ENCODE results near the gene HDGF.
A peak's percentile ranks its signal among the peaks of the same experiment; 100 is the strongest.

The HDGF gene

DNA sequence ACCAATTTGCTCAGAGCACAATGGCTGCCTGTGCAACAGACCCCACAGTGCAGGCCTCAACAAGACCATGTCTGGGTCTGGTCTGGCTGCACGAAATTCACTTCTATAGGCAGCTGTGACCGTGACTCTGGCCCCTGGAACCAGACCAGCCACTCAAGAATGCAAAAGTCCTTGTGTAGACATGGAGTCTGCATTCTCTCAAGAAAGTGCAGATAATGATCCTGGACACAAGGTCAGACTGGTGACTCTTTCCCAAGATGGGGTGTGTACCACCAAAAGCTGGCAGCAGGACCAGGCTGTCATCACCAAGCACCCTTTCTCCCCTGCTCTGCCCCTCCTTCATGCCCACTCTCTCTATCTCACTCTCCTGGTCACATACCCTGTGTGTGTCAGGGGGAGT, 30.3 kb downstream of the HDGF start:
- no peak for DNase-seq (ENCODE audit: low spot score)
- TF ChIP-seq, protein P1, sequence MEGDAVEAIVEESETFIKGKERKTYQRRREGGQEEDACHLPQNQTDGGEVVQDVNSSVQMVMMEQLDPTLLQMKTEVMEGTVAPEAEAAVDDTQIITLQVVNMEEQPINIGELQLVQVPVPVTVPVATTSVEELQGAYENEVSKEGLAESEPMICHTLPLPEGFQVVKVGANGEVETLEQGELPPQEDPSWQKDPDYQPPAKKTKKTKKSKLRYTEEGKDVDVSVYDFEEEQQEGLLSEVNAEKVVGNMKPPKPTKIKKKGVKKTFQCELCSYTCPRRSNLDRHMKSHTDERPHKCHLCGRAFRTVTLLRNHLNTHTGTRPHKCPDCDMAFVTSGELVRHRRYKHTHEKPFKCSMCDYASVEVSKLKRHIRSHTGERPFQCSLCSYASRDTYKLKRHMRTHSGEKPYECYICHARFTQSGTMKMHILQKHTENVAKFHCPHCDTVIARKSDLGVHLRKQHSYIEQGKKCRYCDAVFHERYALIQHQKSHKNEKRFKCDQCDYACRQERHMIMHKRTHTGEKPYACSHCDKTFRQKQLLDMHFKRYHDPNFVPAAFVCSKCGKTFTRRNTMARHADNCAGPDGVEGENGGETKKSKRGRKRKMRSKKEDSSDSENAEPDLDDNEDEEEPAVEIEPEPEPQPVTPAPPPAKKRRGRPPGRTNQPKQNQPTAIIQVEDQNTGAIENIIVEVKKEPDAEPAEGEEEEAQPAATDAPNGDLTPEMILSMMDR (IDR thresholded peaks at IDR 0.05): no peak
- Histone ChIP-seq H3K4me3 (no peak overlapping the region), H3K27ac (no peak overlapping the region)

DNA sequence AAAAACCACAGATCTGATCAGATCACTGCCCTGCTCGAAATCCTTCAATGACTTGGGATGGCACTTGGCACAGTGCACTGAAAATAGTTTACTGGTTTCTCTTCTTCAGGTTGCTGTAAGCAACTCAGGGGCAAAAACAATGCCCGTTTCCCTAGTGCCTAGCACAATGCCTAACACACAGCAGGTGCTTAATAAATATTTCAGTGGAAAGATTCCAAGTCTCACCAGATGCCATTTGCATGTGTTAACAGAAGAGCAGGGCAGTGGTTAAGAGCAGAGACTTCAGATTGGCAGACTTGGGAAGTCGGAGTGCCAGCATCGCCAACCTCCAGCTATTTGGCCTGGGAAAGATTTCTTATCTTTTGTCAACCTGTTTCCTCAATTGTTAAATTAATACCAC, 34.1 kb downstream of the HDGF start:
- no peak overlapping the region for H3K27ac ChIP-seq
- DNase-seq (ENCODE audit: low spot score): no peak
- TF ChIP-seq, protein P1 (IDR thresholded peaks at IDR 0.05): no peak
- no peak overlapping the region for H3K4me3 ChIP-seq

DNA sequence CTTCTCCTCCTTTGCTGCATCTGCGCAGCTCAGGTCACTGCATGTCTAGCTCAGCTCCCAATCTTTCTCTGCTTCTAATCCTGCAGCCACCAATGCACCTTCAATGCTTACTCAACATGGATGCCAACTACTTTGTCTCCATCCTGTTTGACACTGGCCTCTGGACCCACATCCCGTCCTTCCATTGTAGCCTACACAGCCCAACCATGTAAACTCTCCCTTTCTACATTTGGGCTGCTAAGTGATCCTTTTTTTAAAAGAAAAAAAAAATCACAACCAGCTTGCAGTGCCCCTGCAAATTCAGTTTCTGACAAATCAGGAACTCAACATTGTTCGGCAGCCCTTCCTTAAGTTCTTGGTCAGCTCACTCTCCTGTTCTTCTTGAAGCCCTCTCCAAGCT, 36.6 kb downstream of the HDGF start:
- no peak overlapping the region for H3K27ac ChIP-seq
- TF ChIP-seq, protein P1 (IDR thresholded peaks at IDR 0.05): no peak
- DNase-seq (ENCODE audit: low spot score): no peak

DNA sequence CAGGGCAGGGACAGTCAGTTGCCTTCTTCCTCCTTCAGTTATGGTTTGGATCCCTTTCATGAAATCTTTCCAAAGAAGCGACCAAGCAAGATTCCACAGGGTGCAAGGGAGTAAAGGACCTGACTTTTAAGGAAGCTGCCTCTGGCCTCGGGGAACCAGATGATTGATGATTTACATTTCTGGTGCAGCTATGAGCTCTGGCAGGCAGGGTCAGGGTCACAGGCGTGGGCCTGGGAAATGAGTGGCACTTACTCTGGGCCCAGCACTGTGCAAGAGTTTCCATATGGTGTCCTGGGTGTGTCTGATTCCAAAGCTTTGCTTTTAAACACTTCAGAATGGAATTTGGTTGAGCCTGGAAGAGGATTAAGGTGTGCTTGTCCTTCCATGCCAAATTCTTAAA, 38.8 kb downstream of the HDGF start:
- TF ChIP-seq, protein P1 (IDR thresholded peaks at IDR 0.05): no peak
- no peak overlapping the region for H3K27ac ChIP-seq
- DNase-seq (ENCODE audit: low spot score): no peak
- H3K4me3 ChIP-seq: no peak overlapping the region

More for the DNA sequence above, 36.6 kb downstream of the HDGF start:
- H3K4me3 ChIP-seq: no peak overlapping the region

DNA sequence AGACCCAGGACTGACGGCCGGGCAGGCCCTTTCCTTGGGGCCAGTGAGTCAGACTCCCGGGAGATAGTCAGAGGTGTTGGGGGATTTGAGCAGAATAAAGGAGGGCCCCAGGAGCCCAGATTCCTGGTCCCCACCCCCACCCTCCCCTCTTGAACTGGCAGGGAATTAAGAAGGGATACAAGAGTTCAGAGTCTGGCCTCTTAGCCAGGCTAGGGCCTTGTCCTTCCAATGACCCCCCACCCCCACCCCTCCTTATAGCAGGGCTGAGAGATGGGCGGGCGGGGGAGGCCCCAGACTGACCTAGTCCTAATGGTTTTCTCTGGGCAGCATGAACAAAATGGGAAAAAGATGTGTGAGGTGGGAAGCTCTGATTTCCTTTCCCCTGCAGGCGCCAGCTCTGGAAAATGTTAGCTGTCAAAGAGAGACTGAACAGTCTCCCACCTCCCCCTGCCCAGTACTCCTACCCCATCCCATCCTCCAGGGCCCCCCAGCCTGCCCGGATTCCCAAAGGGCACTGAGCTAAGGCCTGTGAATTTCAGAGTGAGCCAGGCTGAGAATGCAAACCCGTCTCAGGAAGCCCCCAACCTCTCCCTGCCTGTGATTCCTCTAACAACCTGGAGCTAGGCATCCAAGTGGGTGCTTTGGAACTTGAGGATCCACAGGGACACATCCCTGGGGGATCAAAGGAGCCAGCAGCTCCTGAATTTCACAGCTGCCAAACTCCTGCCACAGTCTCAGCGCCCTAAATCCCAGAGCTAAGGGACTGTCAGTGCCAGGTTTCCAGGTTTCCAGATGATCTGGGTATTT, 40.3 kb downstream of the HDGF start:
- TF ChIP-seq, protein P1 (IDR thresholded peaks at IDR 0.05): no peak
- no peak for DNase-seq (ENCODE audit: low spot score)
- no peak overlapping the region for H3K4me3 ChIP-seq
- no peak overlapping the region for H3K27ac ChIP-seq

DNA sequence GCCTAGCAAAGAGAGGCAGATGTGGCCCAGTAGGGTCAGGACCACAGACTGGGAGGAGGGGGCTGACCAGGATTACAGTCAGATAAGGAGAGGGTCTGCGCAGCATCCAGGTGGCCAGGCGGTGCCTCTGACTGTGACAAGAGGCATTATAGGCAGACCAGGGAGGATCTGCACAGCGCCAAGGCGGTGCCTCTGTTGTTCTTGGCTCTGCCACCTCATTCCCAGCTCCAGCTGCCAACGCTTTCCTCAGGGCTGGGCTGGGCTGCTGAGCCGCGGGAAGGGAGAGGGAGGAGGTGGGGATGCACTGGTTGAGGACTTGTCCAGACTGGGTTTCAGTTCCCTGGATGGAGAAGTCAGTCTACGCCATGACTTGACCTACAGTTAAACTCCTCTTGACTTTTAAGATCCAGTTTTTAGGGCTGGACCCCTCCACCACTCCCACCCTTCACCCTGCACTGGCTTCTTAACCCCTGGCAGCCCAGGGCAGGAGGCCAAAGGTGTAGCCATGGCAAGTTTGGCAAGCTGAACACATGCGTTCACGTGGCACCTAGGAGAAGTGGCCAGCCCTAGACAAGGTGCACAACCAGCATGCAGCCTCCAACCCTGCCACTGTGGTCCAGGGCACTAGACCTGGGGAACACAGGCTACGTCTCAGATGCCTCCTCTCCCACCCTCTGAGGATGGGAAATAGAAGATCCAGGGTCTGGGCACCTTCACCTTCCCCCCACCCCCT, 41.6 kb downstream of the HDGF start:
- no peak overlapping the region for H3K4me3 ChIP-seq
- DNase-seq (ENCODE audit: low spot score): peak; percentile 88
- peak overlapping the region; percentile 16 to 89 for H3K27ac ChIP-seq
- TF ChIP-seq, protein P1 (IDR thresholded peaks at IDR 0.05): no peak
